GM12865 (cell line): ENCODE results near the gene PDZD2.
"Not testable (repeated sequence)": the region's sequence is repeated elsewhere in the genome, so short reads cannot be mapped to it uniquely, and the experiment has no call there.

ENCODE experiments used
- DNase-seq: peaks from one replicate; pipeline ENCODE4 v3.0.0; 2010; ENCODE audit warnings: low read depth
- H3K4me3 ChIP-seq: 2 replicates; pipeline ENCODE4 v1.5.1; 2011; ENCODE audit warnings: mild to moderate bottlenecking, low read depth, low read length, control low read depth
- CTCF ChIP-seq: IDR thresholded peaks from 2 replicates; pipeline ENCODE4 v1.5.1; 2011; ENCODE audit warnings: low read length, control low read depth, low read depth, inconsistent platforms; ENCODE audit not compliant: insufficient read depth; ENCODE audit errors: missing control alignments

The PDZD2 gene

GRCh38 chr5:31963358-31964006 is 324.6 kb downstream of the PDZD2 start:
- H3K4me3 ChIP-seq = no peak overlapping the region
- DNase-seq = no peak
- TF ChIP-seq CTCF = no peak

GRCh38 chr5:31964007-31964360 is 325.1 kb downstream of the PDZD2 start:
- no peak overlapping the region for H3K4me3 ChIP-seq
- no peak for TF ChIP-seq CTCF
- no peak for DNase-seq

DNA sequence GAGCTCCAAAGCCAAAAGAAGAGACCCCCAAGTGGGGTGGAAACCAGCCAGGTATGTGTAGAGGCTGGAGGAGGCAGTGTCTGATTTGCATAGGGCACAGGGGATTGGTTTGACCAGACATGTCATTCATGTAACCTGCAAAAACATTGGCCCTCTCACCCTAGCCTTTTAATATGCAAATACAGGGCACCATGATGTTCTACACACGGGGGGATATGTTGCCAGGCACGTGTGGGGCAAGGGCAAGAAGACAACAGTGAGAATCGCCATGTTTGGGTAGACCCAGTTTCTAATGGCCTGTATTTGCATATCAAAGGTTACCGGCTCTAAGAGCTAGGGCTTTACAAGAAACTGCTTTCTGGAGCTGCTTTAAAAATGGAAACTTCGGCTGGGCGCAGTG is 326.3 kb downstream of the PDZD2 start:
- no peak overlapping the region for H3K4me3 ChIP-seq
- no peak for TF ChIP-seq CTCF
- no peak for DNase-seq

- no peak overlapping the region for H3K4me3 ChIP-seq
- DNase-seq = no peak
- TF ChIP-seq CTCF = no peak
Observed at GRCh38 chr5:31966936-31967335, 328.0 kb downstream of the PDZD2 start.

DNA sequence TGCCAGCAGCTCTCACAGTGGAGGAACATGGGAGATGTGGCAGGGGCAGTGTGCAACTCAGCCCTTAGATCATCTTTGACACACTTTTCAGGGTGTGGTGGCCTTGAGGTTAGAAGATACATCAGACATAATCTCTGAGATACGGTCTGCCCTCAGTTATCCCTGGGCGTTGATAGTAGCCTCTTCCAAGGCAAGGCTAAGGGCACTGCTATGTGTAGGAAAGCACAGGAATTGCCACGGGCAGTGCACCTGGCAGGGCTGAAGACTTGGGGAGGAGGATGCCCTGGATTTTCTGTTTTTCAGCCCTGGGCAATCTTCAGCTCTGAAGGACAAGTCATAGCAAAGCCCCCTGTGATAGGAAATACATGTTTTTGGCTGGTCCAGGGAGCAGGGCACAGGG is 328.5 kb downstream of the PDZD2 start:
- H3K4me3 ChIP-seq = no peak overlapping the region
- no peak for TF ChIP-seq CTCF
- DNase-seq = no peak

GRCh38 chr5:31972558-31972957 is 333.6 kb downstream of the PDZD2 start:
- no peak for DNase-seq
- no peak overlapping the region for H3K4me3 ChIP-seq
- no peak for TF ChIP-seq CTCF

GRCh38 chr5:31975189-31975612 is 336.3 kb downstream of the PDZD2 start:
- DNase-seq = not testable (repeated sequence)

GRCh38 chr5:31976169-31976568 is 337.2 kb downstream of the PDZD2 start:
- no peak overlapping the region for H3K4me3 ChIP-seq
- TF ChIP-seq CTCF = no peak
- DNase-seq = no peak

More at GRCh38 chr5:31975189-31975612, 336.3 kb downstream of the PDZD2 start:
- not testable (repeated sequence) for H3K4me3 ChIP-seq
